ENCODE data around the gene NSD1. TPM values are rescaled to one million over a fixed set of nuclear protein-coding genes. Genes with fewer than 3 reads are reported as not detected.

The NSD1 gene
- total RNA-seq, 1 donor: 53.2 TPM

- peak overlapping the region; percentile 21 for H3K27ac ChIP-seq (ENCODE audit: low read depth, low read length)
- H3K36me3 ChIP-seq (ENCODE audit: insufficient read depth, low read length): peaks cover 52% of the 10 kb centered on the region
- H3K4me3 ChIP-seq (ENCODE audit: insufficient read depth, low read length): no peak overlapping the region
- peaks cover 20% of the 10 kb centered on the region for H4K20me1 ChIP-seq (ENCODE audit: insufficient read depth, low read length)
- DNase-seq (ENCODE audit: insufficient read length, low spot score, missing footprints): peak; percentile 91
- no peaks in the 10 kb centered on the region for H3K9me3 ChIP-seq (ENCODE audit: low read depth, low read length)
- no peak for TF ChIP-seq CTCF (IDR thresholded peaks at IDR 0.05; ENCODE audit: extremely low read depth, low read depth, low read length)
- peaks cover 46% of the 10 kb centered on the region for H3K79me2 ChIP-seq (ENCODE audit: insufficient read depth, low read length)
- no peak overlapping the region for H3K4me2 ChIP-seq (ENCODE audit: insufficient read depth, low read length)
- H2AFZ ChIP-seq (ENCODE audit: low read length): no peak overlapping the region
- H3K4me1 ChIP-seq (ENCODE audit: insufficient read depth, low read length): peaks cover 21% of the 10 kb centered on the region
- no peaks in the 10 kb centered on the region for H3K27me3 ChIP-seq (ENCODE audit: insufficient read depth, low read length)
These were observed 166.8 kb downstream of the NSD1 start for GRCh38 chr5:177300236-177300880.

GRCh38 chr5:177300951-177301350 is 167.4 kb downstream of the NSD1 start:
- Histone ChIP-seq H3K4me2 (ENCODE audit: insufficient read depth, low read length) (no peak overlapping the region), H3K4me1 (ENCODE audit: insufficient read depth, low read length) (peaks cover 21% of the 10 kb centered on the region), H3K9me3 (ENCODE audit: low read depth, low read length) (no peaks in the 10 kb centered on the region), H3K79me2 (ENCODE audit: insufficient read depth, low read length) (peaks cover 51% of the 10 kb centered on the region), H3K27ac (ENCODE audit: low read depth, low read length) (no peak overlapping the region), H2AFZ (ENCODE audit: low read length) (no peak overlapping the region), H3K27me3 (ENCODE audit: insufficient read depth, low read length) (no peaks in the 10 kb centered on the region), H3K4me3 (ENCODE audit: insufficient read depth, low read length) (no peak overlapping the region), H3K36me3 (ENCODE audit: insufficient read depth, low read length) (peaks cover 52% of the 10 kb centered on the region), H4K20me1 (ENCODE audit: insufficient read depth, low read length) (peaks cover 23% of the 10 kb centered on the region)
- no peak for TF ChIP-seq CTCF (IDR thresholded peaks at IDR 0.05; ENCODE audit: extremely low read depth, low read depth, low read length)
- DNase-seq (ENCODE audit: insufficient read length, low spot score, missing footprints): no peak

GRCh38 chr5:177301503-177302165 is 168.1 kb downstream of the NSD1 start:
- Histone ChIP-seq H3K4me2 (ENCODE audit: insufficient read depth, low read length) (peak overlapping the region; percentile 93), H3K36me3 (ENCODE audit: insufficient read depth, low read length) (peaks cover 52% of the 10 kb centered on the region)
- no peak for TF ChIP-seq CTCF (IDR thresholded peaks at IDR 0.05; ENCODE audit: extremely low read depth, low read depth, low read length)

GRCh38 chr5:177302354-177303110 is 169.0 kb downstream of the NSD1 start:
- Histone ChIP-seq H4K20me1 (ENCODE audit: insufficient read depth, low read length) (peaks cover 25% of the 10 kb centered on the region), H3K36me3 (ENCODE audit: insufficient read depth, low read length) (peaks cover 59% of the 10 kb centered on the region), H3K27me3 (ENCODE audit: insufficient read depth, low read length) (no peaks in the 10 kb centered on the region), H2AFZ (ENCODE audit: low read length) (no peak overlapping the region), H3K79me2 (ENCODE audit: insufficient read depth, low read length) (peaks cover 59% of the 10 kb centered on the region), H3K4me1 (ENCODE audit: insufficient read depth, low read length) (peaks cover 21% of the 10 kb centered on the region), H3K27ac (ENCODE audit: low read depth, low read length) (peak overlapping the region; percentile 58), H3K4me3 (ENCODE audit: insufficient read depth, low read length) (peak overlapping the region; percentile 91), H3K4me2 (ENCODE audit: insufficient read depth, low read length) (peak overlapping the region; percentile 93), H3K9me3 (ENCODE audit: low read depth, low read length) (no peaks in the 10 kb centered on the region)
- peak; percentile 19 for TF ChIP-seq CTCF (IDR thresholded peaks at IDR 0.05; ENCODE audit: extremely low read depth, low read depth, low read length)
- DNase-seq (ENCODE audit: insufficient read length, low spot score, missing footprints): peak; percentile 94

More at GRCh38 chr5:177301503-177302165, 168.1 kb downstream of the NSD1 start:
- H3K27me3 ChIP-seq (ENCODE audit: insufficient read depth, low read length): no peaks in the 10 kb centered on the region
- DNase-seq (ENCODE audit: insufficient read length, low spot score, missing footprints): peak; percentile 82
- H2AFZ ChIP-seq (ENCODE audit: low read length): no peak overlapping the region
- peaks cover 21% of the 10 kb centered on the region for H3K4me1 ChIP-seq (ENCODE audit: insufficient read depth, low read length)
- H3K27ac ChIP-seq (ENCODE audit: low read depth, low read length): no peak overlapping the region
- H3K79me2 ChIP-seq (ENCODE audit: insufficient read depth, low read length): peaks cover 55% of the 10 kb centered on the region
- H3K4me3 ChIP-seq (ENCODE audit: insufficient read depth, low read length): no peak overlapping the region
- peaks cover 25% of the 10 kb centered on the region for H4K20me1 ChIP-seq (ENCODE audit: insufficient read depth, low read length)
- H3K9me3 ChIP-seq (ENCODE audit: low read depth, low read length): no peaks in the 10 kb centered on the region

Measured in osteoblast (primary cell).